ENCODE measurements around the gene GABARAP. TPM values are rescaled to one million over a fixed set of nuclear protein-coding genes. Genes with fewer than 3 reads are reported as not detected.

GABARAP gene
- total RNA-seq, 6 experiments from 2014 or later: 238 to 330 (median 244) TPM

- TF ChIP-seq POLR2A (IDR thresholded peaks at IDR 0.05): peak; percentile 72
- TF ChIP-seq CTCF (IDR thresholded peaks at IDR 0.05): peak in 2 of 4 donors; percentile 18 to 20
- intact Hi-C loops (cut with DNase I): no loop called here
- Histone ChIP-seq H3K4me3 (peak overlapping the region; percentile 84 to 90 (median 88)), H3K36me3 (peaks cover 5 to 40% (median 18%) of the 10 kb centered on the region in 4 donors), H3K27me3 (no peaks in the 10 kb centered on the region), H3K27ac (peak overlapping the region; percentile 95 to 99 (median 97)), H3K4me1 (peaks cover 0 to 23% (median 8%) of the 10 kb centered on the region in 4 donors), H3K9me3 (no peaks in the 10 kb centered on the region)
- peak; percentile 97 for DNase-seq
- under 1% methylated on average over 24 of the region's 49 CpGs for WGBS (ENCODE audit: insufficient coverage, low coverage, low lambda C conversion rate, missing lambda C conversion rate)
- ATAC-seq: peak; percentile 60 to 67 (median 64)
Measured at GRCh38 chr17:7242717-7243452, 636 bp upstream of the GABARAP start.

DNA sequence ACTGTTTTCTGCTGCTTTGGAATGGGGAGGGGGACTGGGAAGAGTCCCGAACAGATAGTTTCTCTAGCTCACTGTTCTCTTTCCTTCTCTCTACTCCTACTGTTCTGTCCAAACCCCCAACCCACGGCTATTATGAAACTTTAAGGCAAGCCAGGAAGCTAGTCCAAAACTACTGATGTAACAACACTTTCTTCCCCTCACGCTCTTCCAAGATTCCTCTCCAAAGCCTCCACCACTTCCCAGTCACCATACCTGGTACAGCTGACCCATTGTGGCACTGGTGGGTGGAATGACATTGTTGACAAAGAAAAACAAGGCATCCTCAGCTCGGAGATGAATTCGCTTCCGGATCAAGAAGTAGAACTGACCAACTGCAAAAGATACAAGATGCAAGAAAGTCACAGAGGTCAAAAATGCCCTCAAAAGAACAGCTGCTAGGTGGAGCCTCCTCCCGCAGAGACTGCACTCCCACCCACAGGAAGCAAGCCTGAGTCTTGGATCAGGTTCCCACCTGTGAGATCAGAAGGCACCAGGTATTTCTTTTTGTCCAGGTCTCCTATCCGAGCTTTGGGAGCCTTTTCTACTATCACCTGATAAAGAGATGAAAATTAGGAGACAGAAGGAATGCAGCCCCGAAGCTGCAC lies 1.0 kb downstream of the GABARAP start:
- Histone ChIP-seq H3K27me3 (no peaks in the 10 kb centered on the region), H3K4me1 (peaks cover 0 to 27% (median 8%) of the 10 kb centered on the region in 4 donors), H3K4me3 (peak overlapping the region; percentile 84 to 90 (median 88)), H3K9me3 (no peaks in the 10 kb centered on the region), H3K27ac (peak overlapping the region; percentile 95 to 99 (median 97)), H3K36me3 (peaks cover 5 to 34% (median 16%) of the 10 kb centered on the region in 4 donors)
- 15% methylated on average over 9 of the region's 9 CpGs for WGBS (ENCODE audit: insufficient coverage, low coverage, low lambda C conversion rate, missing lambda C conversion rate)
- DNase-seq (peak in 1 of 3 donors; percentile 13), ATAC-seq (no peak)
- no peak for TF ChIP-seq POLR2A (IDR thresholded peaks at IDR 0.05)
- TF ChIP-seq CTCF (IDR thresholded peaks at IDR 0.05): no peak
- intact Hi-C loops (cut with DNase I): no loop called here

DNA sequence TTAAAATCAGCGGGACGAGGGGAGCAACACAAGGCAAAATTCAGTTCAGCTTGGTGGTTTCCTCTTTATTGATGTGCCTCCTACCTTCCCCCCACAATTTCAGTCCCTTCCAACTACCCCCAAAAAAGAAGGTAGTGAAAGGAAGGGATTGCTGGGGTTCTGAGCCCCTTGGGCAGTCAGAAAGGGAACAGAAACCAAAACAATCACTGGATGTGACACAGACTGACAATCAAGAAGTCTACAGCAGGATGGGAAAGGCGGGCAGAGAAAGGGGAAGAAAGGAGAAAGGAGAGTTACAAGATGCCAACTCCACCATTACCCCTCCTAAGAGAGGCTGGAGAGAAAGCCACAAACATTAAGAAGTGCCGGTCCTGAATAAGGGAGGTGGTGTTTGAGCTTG lies 1.9 kb downstream of the GABARAP start:
- whole genome bisulfite sequencing (ENCODE audit: insufficient coverage, low coverage, low lambda C conversion rate, missing lambda C conversion rate): 63% methylated on average over 4 of the region's 4 CpGs
- Histone ChIP-seq H3K9me3 (no peaks in the 10 kb centered on the region), H3K4me1 (peaks cover 0 to 27% (median 8%) of the 10 kb centered on the region in 4 donors), H3K36me3 (peaks cover 5 to 28% (median 13%) of the 10 kb centered on the region in 4 donors), H3K27me3 (no peaks in the 10 kb centered on the region), H3K27ac (peak overlapping the region in 2 of 3 donors; percentile 43 to 99), H3K4me3 (peak overlapping the region in 2 of 3 donors; percentile 24 to 84)
- ATAC-seq (no peak), DNase-seq (no peak)
- TF ChIP-seq CTCF (IDR thresholded peaks at IDR 0.05) (no peak), POLR2A (IDR thresholded peaks at IDR 0.05) (no peak)
- intact Hi-C loops (cut with DNase I): no loop called here

DNA sequence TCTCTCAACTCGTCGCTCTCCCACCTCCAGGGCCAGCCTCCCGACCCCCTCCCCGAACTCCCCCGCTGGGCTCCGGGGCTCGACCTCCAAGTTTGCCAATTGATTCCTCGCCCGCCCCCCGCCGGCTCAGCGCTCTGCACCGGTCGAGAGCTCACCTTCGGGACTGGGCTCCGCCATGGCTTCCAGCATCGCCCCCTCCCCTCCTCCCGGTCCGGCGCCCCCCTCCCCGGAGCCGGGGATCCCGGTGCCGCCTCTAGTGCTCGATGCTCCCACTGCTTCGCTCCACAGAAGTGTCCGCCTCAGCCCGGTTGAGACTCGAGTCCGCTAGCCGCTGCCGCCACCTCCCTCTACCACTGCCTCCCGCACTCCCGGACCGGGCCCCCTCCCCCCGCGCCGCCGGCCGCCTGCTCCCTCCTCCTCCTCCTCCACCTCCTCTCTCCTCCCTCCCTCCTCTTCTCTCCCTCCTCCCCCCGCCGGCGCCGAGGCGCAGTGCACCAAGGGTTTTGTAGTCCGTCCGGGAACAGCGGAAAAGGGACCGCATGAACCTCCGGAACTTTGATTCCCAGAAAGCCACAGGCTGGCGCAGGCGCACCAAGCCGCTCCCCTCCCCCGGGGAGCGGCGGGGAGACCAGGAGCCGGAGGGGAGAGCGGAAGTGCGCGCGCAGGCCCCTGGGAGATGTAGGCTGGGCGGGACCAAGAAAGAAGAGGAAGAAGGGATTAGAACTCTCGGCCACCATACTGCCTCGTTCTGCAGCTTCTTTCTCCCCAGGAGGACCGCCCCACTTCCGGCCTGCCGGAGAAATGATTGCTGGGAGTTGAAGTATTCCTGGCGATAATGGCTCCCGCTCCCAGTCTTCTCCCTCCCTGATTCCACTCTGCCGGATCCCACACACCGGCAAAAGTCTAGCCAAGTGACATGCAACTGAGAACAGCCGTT lies 2.9 kb downstream of the GABARAP start, which contains the start of gene PHF23:
Gene PHF23 (minus strand): TSS at position 367 of the 937 bp plus-strand sequence. CDS start 178 bp downstream, at position 189.
- peaks cover 0 to 32% (median 11%) of the 10 kb centered on the region in 4 donors for H3K4me1 ChIP-seq

More for the DNA sequence above, 2.9 kb downstream of the GABARAP start, which contains the start of gene PHF23:
- H3K36me3 ChIP-seq: peaks cover 4 to 18% (median 10%) of the 10 kb centered on the region in 4 donors
- no peaks in the 10 kb centered on the region for H3K27me3 ChIP-seq
- peak in 1 of 4 donors; percentile 38 for TF ChIP-seq CTCF (IDR thresholded peaks at IDR 0.05)
- peak; percentile 53 for TF ChIP-seq POLR2A (IDR thresholded peaks at IDR 0.05)
- WGBS (ENCODE audit: insufficient coverage, low coverage, low lambda C conversion rate, missing lambda C conversion rate): 1% methylated on average over 40 of the region's 72 CpGs
- peak within 1 kb of the TSS; percentile 75 to 99 (median 93) for H3K27ac ChIP-seq
- ATAC-seq (peak; percentile 66 to 84 (median 74)), DNase-seq (peak; percentile 99 to 100 (median 100))
- H3K4me3 ChIP-seq: peak within 1 kb of the TSS; percentile 94 to 96 (median 94)
- intact Hi-C loops (cut with DNase I): no loop called here
- H3K9me3 ChIP-seq: no peaks in the 10 kb centered on the region
